Sigmoid colon (tissue), 4 donors: ENCODE data around the gene COX11.

ENCODE experiments used
- CTCF ChIP-seq, 4 experiments: fragments of 450-650 bp in 3 of 4; fragments of 200-600 bp in 1 of 4; IDR thresholded peaks; one replicate each; pipeline ENCODE4 v1.5.1; 2016 to 2019; ENCODE audit warnings: antibody characterized with exemption in 4 of 4, mild to moderate bottlenecking in 3 of 4, moderate library complexity in 2 of 4
- EP300 ChIP-seq, 4 donors: sonication (generic); formaldehyde crosslinking; IDR thresholded peaks; one replicate each; pipeline ENCODE4 v1.6.1; 2017; ENCODE audit warnings: antibody characterized with exemption in 4 of 4
- POLR2A ChIP-seq, 2 donors: fragments of 450-650 bp; IDR thresholded peaks; one replicate each; pipeline ENCODE4 v1.6.1; 2016; ENCODE audit warnings: antibody characterized with exemption in 2 of 2, mild to moderate bottlenecking in 2 of 2, moderate library complexity in 2 of 2
- POLR2AphosphoS5 ChIP-seq, 4 donors: sonication (generic); formaldehyde crosslinking; IDR thresholded peaks; one replicate each; pipeline ENCODE4 v1.6.1; 2017; ENCODE audit warnings: antibody characterized with exemption in 4 of 4

- no peak for TF ChIP-seq POLR2AphosphoS5 (IDR thresholded peaks at IDR 0.05)
- no peak for TF ChIP-seq CTCF (IDR thresholded peaks at IDR 0.05)
- no peak for TF ChIP-seq POLR2A (IDR thresholded peaks at IDR 0.05)
- no peak for TF ChIP-seq EP300 (IDR thresholded peaks at IDR 0.05)
Observed at GRCh38 chr17:54948380-54948779, 20.1 kb downstream of the COX11 start.
